ENCODE measurements around the gene KRT6C.
"Not testable (repeated sequence)": the region's sequence is repeated elsewhere in the genome, so short reads cannot be mapped to it uniquely, and the experiment has no call there.

KRT6C gene

GRCh38 chr12:52499806-52500560 lies 26.4 kb upstream of the KRT6C start:
- no peak for DNase-seq

GRCh38 chr12:52498946-52499345 lies 25.3 kb upstream of the KRT6C start:
- DNase-seq: no peak

- no peak for DNase-seq
Measured at GRCh38 chr12:52497975-52498374, 24.4 kb upstream of the KRT6C start.

GRCh38 chr12:52496590-52497071 lies 23.0 kb upstream of the KRT6C start:
- no peak for DNase-seq

- no peak for DNase-seq
Measured at GRCh38 chr12:52496054-52496453, 22.4 kb upstream of the KRT6C start.

- DNase-seq: peak; percentile 9
Measured at GRCh38 chr12:52495389-52495788, 21.8 kb upstream of the KRT6C start.

GRCh38 chr12:52494518-52494917 lies 20.9 kb upstream of the KRT6C start:
- no peak for DNase-seq

GRCh38 chr12:52494100-52494499 lies 20.5 kb upstream of the KRT6C start:
- no peak for DNase-seq

- DNase-seq: no peak
Measured at GRCh38 chr12:52493172-52493571, 19.6 kb upstream of the KRT6C start, which contains the start of gene KRT6A. Gene KRT6A, minus strand, starts transcription at chr12:52493257. Its CDS starts 69 bp downstream, at chr12:52493188.

GRCh38 chr12:52492405-52492804 lies 18.8 kb upstream of the KRT6C start:
- DNase-seq: not testable (repeated sequence)

GRCh38 chr12:52491495-52491894 lies 17.9 kb upstream of the KRT6C start:
- not testable (repeated sequence) for DNase-seq

GRCh38 chr12:52488736-52489135 lies 15.1 kb upstream of the KRT6C start:
- DNase-seq: no peak

GRCh38 chr12:52487744-52488443 lies 14.3 kb upstream of the KRT6C start:
- DNase-seq: not testable (repeated sequence)

GRCh38 chr12:52487211-52487610 lies 13.6 kb upstream of the KRT6C start:
- no peak for DNase-seq

GRCh38 chr12:52486166-52487105 lies 12.8 kb upstream of the KRT6C start:
- no peak for DNase-seq

GRCh38 chr12:52480073-52480472 lies 6.5 kb upstream of the KRT6C start:
- no peak for DNase-seq

GRCh38 chr12:52477651-52478050 lies 4.0 kb upstream of the KRT6C start:
- DNase-seq: no peak

GRCh38 chr12:52474212-52474611 lies 607 bp upstream of the KRT6C start:
- no peak for DNase-seq

- no peak for DNase-seq
Measured at GRCh38 chr12:52469853-52470252, 3.8 kb downstream of the KRT6C start.

GRCh38 chr12:52464897-52465296 lies 8.7 kb downstream of the KRT6C start:
- DNase-seq: no peak

GRCh38 chr12:52461693-52462092 lies 11.9 kb downstream of the KRT6C start:
- DNase-seq: no peak

GRCh38 chr12:52458861-52459260 lies 14.7 kb downstream of the KRT6C start:
- no peak for DNase-seq

- DNase-seq: no peak
Measured at GRCh38 chr12:52455821-52456220, 17.8 kb downstream of the KRT6C start.
